OCI-LY7 (cell line): Measurements from ENCODE around the gene NID2.

Experiments
- CTCF ChIP-seq: fragments of 200-600 bp; sonication (generic); conservative IDR thresholded peaks from 2 replicates; pipeline ENCODE4 v1.5.1; 2014; ENCODE audit warnings: mild to moderate bottlenecking, antibody characterized with exemption, low read length, moderate library complexity, mixed read lengths
- EZH2phosphoT487 ChIP-seq: fragments of 200-600 bp; sonication (generic); IDR thresholded peaks from 2 replicates; pipeline ENCODE4 v1.6.1; 2018; ENCODE audit warnings: low read depth, borderline replicate concordance, mild to moderate bottlenecking, mixed run types, antibody characterized with exemption, low read length, moderate library complexity, mixed read lengths

GRCh38 chr14:52032204-52032801, 36.6 kb downstream of the NID2 start:
- TF ChIP-seq CTCF (no peak), EZH2phosphoT487 (no peak)
